GM19023 (cell line): ENCODE results near the gene TTC22.

Experiments
- ATAC-seq: cut with Tn5 transposase; IDR thresholded peaks from one replicate; pipeline ENCODE4 v1.9.1; 2021; ENCODE audit warnings: mild to moderate bottlenecking, moderate library complexity; ENCODE audit not compliant: unreplicated experiment

Gene TTC22

DNA sequence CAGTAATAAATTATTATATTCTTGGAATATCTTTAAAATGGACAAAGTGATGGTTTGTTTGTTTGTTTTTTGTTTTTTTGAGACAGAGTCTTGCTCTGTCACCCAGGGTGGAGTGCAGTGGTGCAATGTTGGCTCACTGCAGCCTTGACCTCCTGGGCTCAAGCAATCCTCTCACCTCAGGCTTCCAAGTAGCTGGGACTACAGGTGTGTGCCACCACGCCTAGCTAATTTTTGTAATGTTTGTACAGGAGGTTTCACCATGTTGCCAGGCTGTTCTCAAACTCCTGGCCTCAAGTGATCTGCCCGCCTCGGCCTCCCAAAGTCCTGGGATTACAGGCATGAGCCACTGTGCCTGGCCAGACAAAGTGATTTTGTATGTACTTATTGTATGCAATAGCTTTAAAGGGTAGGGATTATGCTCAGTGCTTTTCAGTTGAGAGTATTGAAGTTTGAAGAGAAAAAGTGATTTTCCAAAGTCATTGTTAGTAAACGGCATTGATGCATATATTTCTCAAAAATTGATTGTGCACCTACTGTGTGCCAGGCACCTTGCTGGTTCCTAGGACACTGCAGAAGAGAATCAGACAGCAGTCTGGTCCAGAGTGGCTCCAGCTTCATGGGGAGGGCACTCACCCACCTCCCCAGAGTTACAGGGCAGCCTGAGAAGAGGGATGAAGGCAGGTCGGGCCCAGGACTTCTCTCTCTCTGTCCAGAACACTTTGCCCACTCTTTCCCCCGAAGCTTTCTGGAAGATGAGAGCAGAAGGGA is 34.2 kb upstream of the TTC22 start:
- ATAC-seq: no peak

GRCh38 chr1:54834007-54834541 is 33.0 kb upstream of the TTC22 start:
- no peak for ATAC-seq

DNA sequence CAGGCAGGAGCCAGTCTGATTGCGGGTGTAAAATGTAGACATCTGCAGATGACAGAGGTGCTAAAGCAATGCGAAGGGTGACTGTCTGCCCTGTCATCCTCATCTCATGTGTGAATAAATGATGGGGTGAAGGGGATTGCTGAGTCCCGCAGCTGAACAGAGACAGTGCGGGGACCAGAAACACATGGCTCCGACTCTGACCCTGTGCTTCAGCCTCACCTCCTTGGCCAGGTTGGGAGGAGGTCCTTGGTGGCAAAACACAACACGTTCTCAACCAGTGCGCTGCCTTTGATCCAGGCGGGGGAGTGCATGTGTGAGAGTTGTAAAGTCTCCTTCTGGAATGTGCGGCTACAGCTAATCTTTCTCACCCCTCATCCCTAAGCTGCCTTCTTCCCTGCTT is 32.0 kb upstream of the TTC22 start:
- no peak for ATAC-seq

DNA sequence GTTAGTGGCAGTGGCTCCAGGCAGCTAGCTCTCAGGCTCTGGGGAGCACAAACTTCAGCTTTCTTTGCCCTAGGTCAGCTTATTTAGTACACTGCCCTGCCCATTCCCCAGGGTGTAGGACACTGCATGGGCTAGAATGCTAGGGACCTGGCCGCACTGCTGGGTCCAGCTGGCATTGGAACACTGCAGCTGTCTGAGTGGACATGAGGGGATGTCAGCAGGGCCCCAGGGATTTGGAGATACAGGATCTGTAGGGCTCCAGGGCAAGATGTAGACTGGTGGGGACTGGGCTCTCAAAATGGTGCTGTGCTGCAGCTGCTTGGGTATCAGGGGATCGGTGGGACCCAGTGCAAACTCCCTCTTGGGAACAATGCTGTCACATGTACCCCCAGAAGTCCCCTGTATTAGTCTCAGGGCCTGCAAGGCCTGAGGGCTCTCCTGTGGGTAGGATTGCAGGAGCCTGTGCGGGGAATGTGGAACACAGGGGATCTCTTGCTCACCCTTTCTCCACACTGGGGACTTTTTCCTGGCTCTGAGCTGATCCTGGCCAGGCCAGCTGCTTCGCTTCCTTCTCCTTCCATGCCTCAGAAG is 25.2 kb upstream of the TTC22 start:
- ATAC-seq: no peak

- ATAC-seq: no peak
Measured at GRCh38 chr1:54825696-54826095, 24.6 kb upstream of the TTC22 start.

DNA sequence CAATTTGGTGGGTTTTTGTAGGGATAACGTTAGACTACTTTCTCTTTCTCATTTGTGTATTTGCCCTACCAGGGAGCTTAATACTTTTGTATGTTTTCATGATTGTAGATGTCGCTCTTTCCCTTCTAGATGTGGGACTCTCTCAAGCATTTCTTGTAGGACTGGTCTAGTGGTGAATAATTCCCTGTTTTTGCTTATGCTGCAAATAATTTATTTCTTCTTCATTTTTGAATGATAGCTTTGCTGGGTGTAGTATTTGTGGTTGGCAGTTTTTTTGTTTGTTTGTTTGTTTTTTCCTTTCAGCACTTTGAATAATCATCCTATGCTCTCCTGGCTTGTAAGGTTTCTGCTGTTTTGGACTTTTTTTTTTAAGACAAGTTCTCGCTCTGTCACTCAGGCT is 22.5 kb upstream of the TTC22 start:
- no peak for ATAC-seq

GRCh38 chr1:54819733-54820132 is 18.6 kb upstream of the TTC22 start:
- no peak for ATAC-seq

GRCh38 chr1:54819195-54819536 is 18.0 kb upstream of the TTC22 start:
- no peak for ATAC-seq

GRCh38 chr1:54818461-54819194 is 17.5 kb upstream of the TTC22 start:
- ATAC-seq: no peak

DNA sequence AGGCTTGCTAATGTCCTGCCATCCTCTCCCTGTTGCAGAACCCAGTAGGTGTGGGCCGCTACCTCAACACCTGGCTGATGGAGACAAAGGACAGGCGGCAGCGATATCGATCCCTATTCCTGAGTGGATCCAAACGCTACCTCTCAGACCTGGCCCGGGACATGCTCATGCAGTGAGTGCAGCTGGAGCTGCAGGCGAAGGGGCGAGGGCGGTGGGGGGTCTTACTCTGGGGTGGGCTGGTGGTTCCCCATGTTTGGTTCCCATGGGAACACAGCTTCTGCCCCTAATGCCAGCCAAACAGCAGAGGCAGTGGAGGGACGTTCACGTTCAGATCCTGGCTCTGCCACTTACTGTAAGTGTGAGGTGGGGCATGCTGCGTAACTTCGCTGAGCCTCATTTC is 15.8 kb upstream of the TTC22 start:
- ATAC-seq: no peak

DNA sequence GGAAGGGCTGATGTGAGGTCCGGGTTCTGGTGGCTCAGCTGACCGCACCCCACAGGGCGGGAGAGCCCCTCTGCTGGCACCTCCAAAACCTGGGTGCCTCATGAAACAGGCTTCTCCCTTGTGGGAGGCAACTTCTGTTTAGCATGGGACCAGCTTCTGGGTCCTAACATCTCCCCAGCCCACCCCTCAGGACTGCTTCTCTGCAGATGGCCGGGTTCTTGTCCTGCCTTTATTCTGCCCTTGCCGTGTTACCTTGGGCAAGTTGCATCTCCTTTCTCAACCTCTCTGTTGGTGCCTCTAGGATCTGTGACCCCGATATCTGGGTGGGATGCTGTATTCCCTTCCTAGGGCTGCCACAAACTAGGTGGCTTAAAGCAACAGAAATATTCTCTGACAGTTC is 15.0 kb upstream of the TTC22 start:
- no peak for ATAC-seq

GRCh38 chr1:54815086-54815876 is 14.2 kb upstream of the TTC22 start:
- no peak for ATAC-seq

DNA sequence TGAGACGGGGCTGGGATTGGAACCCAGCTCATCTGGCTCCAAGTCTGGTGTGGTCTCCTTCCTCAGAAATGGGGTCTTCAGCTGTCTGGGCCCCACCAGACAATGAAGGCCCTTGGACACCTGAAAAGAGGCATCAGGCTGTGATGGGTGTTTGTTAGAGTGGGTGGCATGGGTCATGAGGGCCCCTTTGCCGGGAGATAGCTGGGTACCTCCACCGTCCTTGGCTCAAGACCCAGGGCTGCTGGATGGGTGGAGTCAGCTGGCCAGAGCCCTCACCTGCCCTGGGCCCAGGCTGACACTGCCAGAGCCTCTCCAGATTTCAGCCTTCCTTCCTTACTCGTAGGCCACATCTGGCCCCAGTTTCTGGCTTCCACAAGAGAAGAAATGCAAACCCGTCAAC is 13.4 kb upstream of the TTC22 start:
- ATAC-seq: no peak

- ATAC-seq: no peak
Measured at GRCh38 chr1:54814126-54814498, 13.0 kb upstream of the TTC22 start.

GRCh38 chr1:54813485-54814125 is 12.5 kb upstream of the TTC22 start:
- no peak for ATAC-seq

DNA sequence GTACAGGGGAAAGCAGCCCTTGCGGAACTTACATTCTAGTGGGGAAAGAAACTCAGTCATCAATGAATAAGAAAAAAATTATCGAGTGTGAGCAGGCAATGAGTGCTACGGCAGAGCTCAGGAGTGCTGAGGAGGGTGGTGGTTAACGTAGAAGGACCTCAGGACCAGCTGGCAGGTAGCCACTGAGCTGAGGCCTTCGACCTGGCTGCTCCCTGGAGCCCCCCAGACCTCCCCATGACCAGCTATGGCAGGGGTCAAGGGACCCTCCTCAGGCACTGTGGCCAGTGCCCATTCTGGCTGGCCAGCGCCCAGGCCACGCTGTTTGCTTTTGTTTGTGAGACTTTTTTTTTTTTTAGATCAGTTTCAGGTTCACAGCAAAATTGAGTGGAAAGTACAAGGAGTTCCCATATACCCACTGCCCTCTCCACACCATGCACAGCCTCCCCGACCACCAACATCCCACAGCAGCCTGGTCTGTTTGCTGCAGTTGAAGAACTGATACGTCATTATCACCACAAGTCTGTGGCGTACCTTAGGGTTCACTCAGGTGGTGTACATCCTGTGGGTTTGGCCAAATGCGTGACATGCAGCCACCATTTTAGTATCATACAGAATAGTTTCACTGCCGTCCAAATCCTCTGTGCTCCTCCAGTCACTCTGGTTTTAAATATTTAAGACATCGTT is 11.8 kb upstream of the TTC22 start:
- no peak for ATAC-seq

DNA sequence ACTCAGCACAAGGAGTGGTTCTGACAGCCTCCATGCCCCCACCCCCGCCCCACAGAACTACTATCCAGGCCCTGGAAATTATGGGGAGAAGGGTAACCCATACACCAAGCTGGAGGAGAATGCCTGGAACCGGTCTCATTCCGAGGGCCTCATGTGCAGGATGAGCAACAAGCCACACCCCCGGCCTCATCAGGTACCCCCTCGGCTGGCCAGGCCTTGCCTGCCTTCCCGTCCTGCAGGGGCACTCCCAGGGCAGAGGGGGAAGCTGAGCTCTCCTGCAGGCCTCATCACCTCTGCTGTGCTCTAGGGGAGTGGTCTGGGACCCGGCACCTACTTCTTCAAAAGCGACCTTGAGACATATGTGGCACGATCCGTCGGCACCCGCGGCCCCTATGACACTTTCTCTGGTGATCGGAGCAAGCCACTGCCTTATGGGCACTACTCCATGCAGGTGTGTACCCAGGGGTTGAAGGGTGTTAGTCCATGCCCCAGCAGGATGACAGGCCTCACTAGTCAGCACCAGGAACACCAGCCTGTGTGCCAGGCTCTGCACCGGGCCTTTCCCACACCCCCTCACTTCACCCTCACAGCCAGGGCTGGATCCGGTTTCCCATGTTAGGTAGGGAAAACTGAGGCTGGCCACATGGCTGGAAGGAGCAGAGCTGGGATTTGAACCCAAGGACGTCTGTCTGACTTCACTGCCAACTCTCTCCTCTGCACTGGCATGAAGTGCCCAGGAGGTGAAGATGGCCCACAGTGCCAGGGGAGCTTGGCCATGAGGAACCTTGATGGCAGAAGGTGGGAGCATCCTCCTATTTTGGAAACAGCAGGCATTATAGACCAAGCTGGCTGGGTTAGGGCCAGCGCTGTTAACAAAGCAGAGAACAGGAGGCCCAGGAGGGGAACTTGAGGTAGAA is 10.9 kb upstream of the TTC22 start:
- ATAC-seq: no peak

GRCh38 chr1:54811066-54811465 is 9.9 kb upstream of the TTC22 start:
- ATAC-seq: no peak
